Right lung (tissue), 5 donors: ENCODE data around the gene ICE1. TPM values are rescaled to one million over a fixed set of nuclear protein-coding genes. Genes with fewer than 3 reads are reported as not detected.
"Not testable (repeated sequence)": the region's sequence is repeated elsewhere in the genome, so short reads cannot be mapped to it uniquely, and the experiment has no call there.

Experiments
- DNase-seq, 2 donors: peaks; one replicate each; pipeline ENCODE4 v3.0.0-alpha.2; 2013
- polyA plus RNA-seq, 5 donors: library from polyadenylated mRNA; unstranded; fragments of 120-200 nt; gene quantifications; one replicate each; pipeline versions ENCODE4 v1.2.1 to v1.2.3, GENCODE V29; 2013; ENCODE audit warnings: inconsistent platforms in 1 of 5, low replicate concordance in 1 of 5; ENCODE audit not compliant: insufficient read length in 5 of 5, insufficient read depth in 1 of 5

ICE1 gene
- polyA plus RNA-seq, 5 donors, result 19.9 to 35.5 (median 30.1) TPM

GRCh38 chr5:5487585-5488360, 65.3 kb downstream of the ICE1 start:
- DNase-seq, result no peak

GRCh38 chr5:5490774-5491347, 68.4 kb downstream of the ICE1 start:
- no peak for DNase-seq

- DNase-seq, result peak; percentile 20 to 31
These were observed 69.8 kb downstream of the ICE1 start for GRCh38 chr5:5492087-5492933.

DNA sequence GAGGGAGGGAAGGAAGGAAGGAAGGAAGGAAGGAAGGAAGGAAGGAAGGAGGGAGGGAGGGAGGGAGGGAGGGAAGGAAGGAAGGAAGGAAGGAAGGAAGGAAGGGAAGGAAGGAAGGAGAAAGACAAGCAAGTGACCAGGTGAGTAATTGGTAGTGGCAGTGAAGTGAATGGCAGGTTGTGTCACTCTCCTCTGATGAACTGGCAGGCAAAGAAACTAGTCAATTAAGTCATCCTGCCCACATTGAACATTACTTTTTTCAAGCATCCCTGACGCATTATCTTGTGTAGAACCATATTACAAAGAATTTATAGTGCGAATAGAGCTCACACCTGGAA, 70.4 kb downstream of the ICE1 start:
- not testable (repeated sequence) for DNase-seq

GRCh38 chr5:5494489-5495402, 72.3 kb downstream of the ICE1 start:
- peak in 1 of 2 donors; percentile 15 for DNase-seq

- peak; percentile 21 to 42 for DNase-seq
These were observed 74.8 kb downstream of the ICE1 start for GRCh38 chr5:5497152-5497788.

DNA sequence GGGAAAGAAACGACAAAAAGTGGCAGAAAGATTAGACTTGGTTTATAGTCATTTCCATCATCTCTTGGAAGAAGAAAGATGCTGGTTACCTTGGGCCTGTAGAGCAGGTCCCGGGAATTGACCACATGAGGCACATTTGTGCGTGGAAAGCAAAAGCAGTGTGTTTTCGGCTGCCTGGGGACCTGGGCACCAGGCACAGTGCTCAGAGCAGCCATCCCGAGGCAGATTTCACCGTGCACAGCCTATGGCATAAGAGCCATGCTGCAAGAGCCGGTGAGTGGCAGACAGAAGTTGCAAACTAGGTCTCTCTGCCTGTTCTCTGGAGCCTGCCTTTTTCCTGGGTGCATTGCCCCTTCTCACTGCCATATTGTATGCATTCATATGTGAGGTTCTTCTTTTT, 77.0 kb downstream of the ICE1 start:
- no peak for DNase-seq

DNA sequence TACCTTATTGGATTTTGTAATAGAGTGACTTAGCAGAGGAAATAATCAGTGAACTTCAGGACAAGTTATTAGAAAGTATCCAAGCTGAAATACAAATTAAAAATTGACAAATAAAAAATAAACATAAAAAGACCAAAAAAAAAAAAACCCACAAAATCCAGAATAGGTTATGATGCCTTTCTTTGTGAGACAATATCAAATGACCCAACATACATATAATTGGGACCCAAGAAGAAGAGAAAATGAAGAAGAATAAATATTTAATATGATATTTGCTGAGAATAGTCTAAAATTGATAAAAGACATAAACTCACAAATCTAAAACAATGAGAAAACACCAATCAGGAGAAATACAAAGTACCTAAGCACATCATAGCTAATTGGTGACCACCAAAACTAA, 81.8 kb downstream of the ICE1 start:
- DNase-seq, result no peak

DNA sequence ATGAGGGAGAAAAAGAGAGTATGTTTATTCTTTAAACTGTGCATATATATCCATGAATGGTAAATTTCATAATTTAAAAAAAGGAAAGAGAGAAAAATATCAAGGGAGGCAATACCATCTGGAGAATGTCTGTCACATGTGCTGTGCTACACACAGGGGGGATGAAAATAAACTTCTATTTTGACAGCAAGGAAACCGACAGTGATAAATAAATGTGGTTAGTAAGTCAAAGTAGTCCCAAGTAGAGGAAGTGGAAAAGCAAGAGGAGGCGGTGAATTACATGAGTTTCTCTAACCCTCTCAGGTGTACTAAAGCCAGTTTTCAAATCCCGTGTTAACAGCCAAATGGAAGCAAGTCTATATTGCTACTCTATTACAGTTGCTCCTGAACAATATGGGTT, 83.3 kb downstream of the ICE1 start:
- DNase-seq, result no peak

- no peak for DNase-seq
These were observed 85.9 kb downstream of the ICE1 start for GRCh38 chr5:5508391-5508790.

DNA sequence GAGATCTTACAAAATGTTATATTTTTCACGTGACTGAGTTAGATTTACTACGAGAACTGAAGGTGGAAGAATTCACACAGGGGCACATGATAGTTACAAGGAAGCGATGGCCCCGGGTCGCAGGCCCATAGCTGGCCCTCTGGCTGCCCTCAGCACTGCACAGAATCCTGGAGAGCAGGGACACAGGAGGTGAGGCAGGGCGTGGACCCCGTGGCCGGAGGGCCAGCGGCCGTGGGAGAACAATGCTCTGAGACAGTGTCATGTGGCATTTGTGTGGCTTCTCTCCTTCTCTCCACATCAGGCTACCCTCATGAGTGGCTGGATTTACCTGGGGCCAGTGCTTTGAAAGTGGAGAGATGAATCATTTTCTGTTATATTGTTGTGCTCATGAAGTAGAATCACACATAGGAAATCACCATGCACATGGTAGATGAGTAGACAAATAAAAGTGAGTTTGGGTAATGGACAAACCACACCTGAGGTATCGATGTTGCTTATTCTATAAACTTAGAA, 89.5 kb downstream of the ICE1 start:
- no peak for DNase-seq

GRCh38 chr5:5512543-5512942, 90.1 kb downstream of the ICE1 start:
- no peak for DNase-seq

- DNase-seq, result not testable (repeated sequence)
These were observed 98.1 kb downstream of the ICE1 start for GRCh38 chr5:5520622-5521021.

GRCh38 chr5:5521029-5521428, 98.6 kb downstream of the ICE1 start:
- no peak for DNase-seq

GRCh38 chr5:5521478-5521877, 99.0 kb downstream of the ICE1 start:
- DNase-seq, result no peak

DNA sequence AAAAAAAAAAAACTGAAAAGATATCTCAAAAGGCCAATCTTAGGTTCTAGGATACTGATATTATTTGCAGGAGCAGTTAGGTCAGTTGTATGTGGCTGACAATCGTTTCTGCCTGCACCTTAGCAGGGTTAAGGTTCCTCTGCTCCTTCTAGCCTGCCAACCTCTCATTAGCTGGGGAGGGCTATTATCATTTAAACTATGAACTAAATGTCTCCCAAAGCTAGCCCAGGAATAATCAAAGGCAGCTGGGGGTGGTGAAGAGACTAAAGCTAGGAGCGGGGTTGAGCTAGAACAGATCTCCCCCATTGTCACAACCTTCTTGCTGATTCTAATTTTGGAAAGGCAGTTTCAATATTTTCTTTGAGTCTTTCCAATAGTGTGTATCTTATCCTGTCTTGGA, 99.9 kb downstream of the ICE1 start:
- no peak for DNase-seq

GRCh38 chr5:5523066-5523505, 100.6 kb downstream of the ICE1 start:
- no peak for DNase-seq

GRCh38 chr5:5524327-5524726, 101.8 kb downstream of the ICE1 start:
- DNase-seq, result no peak

GRCh38 chr5:5531371-5531770, 108.9 kb downstream of the ICE1 start:
- no peak for DNase-seq

GRCh38 chr5:5532306-5533076, 110.0 kb downstream of the ICE1 start:
- no peak for DNase-seq
